ENCODE measurements around the gene ZNF212. TPM values are rescaled to one million over a fixed set of nuclear protein-coding genes. Genes with fewer than 3 reads are reported as not detected.

The ZNF212 gene
- total and polyA plus RNA-seq, 10 donors: 6.7 to 15.0 (median 12.8) TPM

GRCh38 chr7:149240637-149241036 is 1.2 kb downstream of the ZNF212 start:
- WGBS, 5 donors: 75 to 86% (median 82%) methylated on average over 5 of the region's 5 CpGs
- H3K9me3 ChIP-seq: peaks cover 0 to 8% (median 2%) of the 10 kb centered on the region in 8 donors
- peaks cover 4 to 59% (median 31%) of the 10 kb centered on the region in 6 donors for H3K4me1 ChIP-seq
- intact Hi-C loops (cut with DNase I; ENCODE audit: low total_unique reads): no loop called here
- H3K27ac ChIP-seq: no peak overlapping the region
- H3K27me3 ChIP-seq (replicated peaks in 1 of 7): peaks cover 0 to 8% (median 0%) of the 10 kb centered on the region in 7 donors
- TF ChIP-seq POLR2A (IDR thresholded peaks at IDR 0.05) (no peak), CTCF (IDR thresholded peaks at IDR 0.05 in 8 of 11, conservative IDR thresholded peaks at IDR 0.05 in 3 of 11) (no peak), POLR2AphosphoS5 (IDR thresholded peaks at IDR 0.05) (no peak)
- H3K36me3 ChIP-seq: no peaks in the 10 kb centered on the region
- peak overlapping the region in 7 of 8 donors; percentile 82 to 100 (median 95) for H3K4me3 ChIP-seq
- no peak for DNase-seq

DNA sequence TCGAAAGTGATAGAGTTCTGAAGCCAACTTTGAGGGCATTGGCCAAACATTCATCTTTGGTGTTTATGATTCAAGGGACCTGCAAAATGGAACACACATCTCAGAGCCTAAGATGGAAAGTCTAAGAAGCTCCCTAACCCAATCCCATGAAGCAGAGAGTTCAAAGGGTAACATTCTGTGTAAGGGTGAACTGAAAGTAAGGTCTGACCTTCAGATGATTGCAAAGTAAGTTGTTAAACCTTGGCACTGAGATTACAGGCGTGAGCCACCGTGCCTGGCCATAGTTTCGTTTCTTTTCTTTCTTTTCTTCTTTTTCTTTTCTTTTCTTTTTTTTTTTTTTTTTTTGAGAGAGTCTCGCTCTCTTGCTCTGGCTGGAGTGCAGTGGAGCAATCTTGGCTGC is 2.2 kb downstream of the ZNF212 start:
- TF ChIP-seq CTCF (IDR thresholded peaks at IDR 0.05 in 8 of 11, conservative IDR thresholded peaks at IDR 0.05 in 3 of 11) (no peak), POLR2AphosphoS5 (IDR thresholded peaks at IDR 0.05) (no peak), POLR2A (IDR thresholded peaks at IDR 0.05) (no peak)
- no peak for DNase-seq
- H3K4me1 ChIP-seq: peaks cover 4 to 59% (median 31%) of the 10 kb centered on the region in 6 donors
- H3K36me3 ChIP-seq: no peaks in the 10 kb centered on the region
- peaks cover 0 to 3% (median 0%) of the 10 kb centered on the region in 7 donors for H3K27me3 ChIP-seq (replicated peaks in 1 of 7)
- peaks cover 0 to 8% (median 2%) of the 10 kb centered on the region in 8 donors for H3K9me3 ChIP-seq
- H3K4me3 ChIP-seq: no peak overlapping the region
- H3K27ac ChIP-seq: no peak overlapping the region
- intact Hi-C loops (cut with DNase I; ENCODE audit: low total_unique reads): no loop called here
- WGBS, 5 donors: 81 to 96% (median 86%) methylated on average over 5 of the region's 5 CpGs

- intact Hi-C loops (cut with DNase I; ENCODE audit: low total_unique reads): no loop called here
- 51 to 59% (median 53%) methylated on average over 5 of the region's 5 CpGs for WGBS, 5 donors
- TF ChIP-seq POLR2A (IDR thresholded peaks at IDR 0.05) (no peak), POLR2AphosphoS5 (IDR thresholded peaks at IDR 0.05) (no peak), CTCF (IDR thresholded peaks at IDR 0.05 in 8 of 11, conservative IDR thresholded peaks at IDR 0.05 in 3 of 11) (no peak)
Observed at GRCh38 chr7:149245244-149245643, 5.8 kb downstream of the ZNF212 start.

DNA sequence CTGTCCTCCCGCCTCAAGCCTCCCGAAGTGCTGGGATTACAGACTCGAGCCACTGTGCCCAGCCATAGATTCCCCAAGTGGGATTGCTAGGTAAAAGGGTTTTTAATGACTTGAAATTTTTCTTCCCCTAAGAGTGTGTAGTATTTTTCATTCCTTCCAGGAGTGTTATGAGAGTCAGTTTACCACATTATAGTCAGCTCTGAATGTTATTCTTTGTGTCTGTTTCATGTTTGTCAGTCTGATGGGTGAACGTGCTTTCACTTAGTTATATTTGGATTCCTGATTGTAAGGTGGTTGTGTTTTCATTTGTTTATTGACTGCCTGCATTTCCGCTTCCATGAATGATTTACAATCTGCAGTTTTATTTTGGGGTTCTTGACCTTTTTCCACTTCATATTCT is 6.3 kb downstream of the ZNF212 start:
- TF ChIP-seq POLR2A (IDR thresholded peaks at IDR 0.05) (no peak), CTCF (IDR thresholded peaks at IDR 0.05 in 8 of 11, conservative IDR thresholded peaks at IDR 0.05 in 3 of 11) (no peak), POLR2AphosphoS5 (IDR thresholded peaks at IDR 0.05) (no peak)
- Histone ChIP-seq H3K27me3 (replicated peaks in 1 of 7) (no peaks in the 10 kb centered on the region), H3K36me3 (peaks cover 2 to 12% (median 7%) of the 10 kb centered on the region in 6 donors), H3K4me1 (peaks cover 0 to 44% (median 13%) of the 10 kb centered on the region in 6 donors), H3K9me3 (peaks cover 0 to 8% (median 2%) of the 10 kb centered on the region in 8 donors), H3K4me3 (no peak overlapping the region), H3K27ac (no peak overlapping the region)
- 85 to 94% (median 89%) methylated on average over 5 of the region's 5 CpGs for WGBS, 5 donors
- intact Hi-C loops (cut with DNase I; ENCODE audit: low total_unique reads): no loop called here
- DNase-seq: no peak

More at GRCh38 chr7:149245244-149245643, 5.8 kb downstream of the ZNF212 start:
- no peak overlapping the region for H3K4me3 ChIP-seq
- H3K4me1 ChIP-seq: peaks cover 4 to 49% (median 18%) of the 10 kb centered on the region in 6 donors
- no peaks in the 10 kb centered on the region for H3K27me3 ChIP-seq (replicated peaks in 1 of 7)
- peaks cover 0 to 8% (median 2%) of the 10 kb centered on the region in 8 donors for H3K9me3 ChIP-seq
- no peak overlapping the region for H3K27ac ChIP-seq
- DNase-seq: no peak
- H3K36me3 ChIP-seq: peaks cover 0 to 7% (median 2%) of the 10 kb centered on the region in 6 donors
